Bronchial epithelial cell (primary cell): ENCODE data around the gene EP400. TPM values are rescaled to one million over a fixed set of nuclear protein-coding genes. Genes with fewer than 3 reads are reported as not detected.
"Not testable (repeated sequence)": the region's sequence is repeated elsewhere in the genome, so short reads cannot be mapped to it uniquely, and the experiment has no call there.

Source experiments
- DNase-seq: peaks from one replicate; pipeline ENCODE4 v3.0.0-alpha.2; 2010; ENCODE audit warnings: low read depth
- FAIRE-seq: peaks from 2 replicates; lab custom pipeline; 2011; peaks lifted over from hg19 to GRCh38; lab: Jason Lieb, UNC
- H3K27me3 ChIP-seq: 2 replicates; pipeline ENCODE4 v1.5.1; 2011; ENCODE audit warnings: low read length; ENCODE audit not compliant: control insufficient read depth, insufficient read depth
- H3K36me3 ChIP-seq: 2 replicates; pipeline ENCODE4 v1.5.1; 2011; ENCODE audit warnings: low read length; ENCODE audit not compliant: control insufficient read depth, insufficient read depth
- H3K4me3 ChIP-seq: 2 replicates; pipeline ENCODE4 v1.5.1; 2011; ENCODE audit warnings: mild to moderate bottlenecking, low read depth, low read length, control low read depth
- CTCF ChIP-seq: IDR thresholded peaks from 2 replicates; pipeline ENCODE4 v1.5.1; 2011; ENCODE audit warnings: mild to moderate bottlenecking, moderate library complexity, low read length, control low read depth, inconsistent platforms; ENCODE audit not compliant: insufficient read depth, severe bottlenecking
- total RNA-seq: library from RNA; depleted of rRNA; stranded (reverse); fragments of >200 nt; gene quantifications from 2 replicates; pipeline ENCODE4 v1.2.1, GENCODE V29; 2014

EP400 gene
- total RNA-seq, 1 donor from 2014 or later = 5.8 TPM

- DNase-seq = no peak
- Histone ChIP-seq H3K27me3 (no peaks in the 10 kb centered on the region), H3K36me3 (peaks cover 13% of the 10 kb centered on the region), H3K4me3 (no peak overlapping the region)
- no peak for FAIRE-seq
- TF ChIP-seq CTCF = no peak
Observed at GRCh38 chr12:132078190-132078589, 128.4 kb downstream of the EP400 start.

GRCh38 chr12:132079200-132079599 is 129.5 kb downstream of the EP400 start:
- Histone ChIP-seq H3K4me3 (no peak overlapping the region), H3K36me3 (peaks cover 13% of the 10 kb centered on the region), H3K27me3 (no peaks in the 10 kb centered on the region)
- DNase-seq = no peak
- TF ChIP-seq CTCF = no peak
- FAIRE-seq = no peak

- Histone ChIP-seq H3K36me3 (peaks cover 13% of the 10 kb centered on the region), H3K27me3 (no peaks in the 10 kb centered on the region), H3K4me3 (no peak overlapping the region)
- no peak for TF ChIP-seq CTCF
- no peak for FAIRE-seq
- no peak for DNase-seq
Observed at GRCh38 chr12:132079695-132080094, 130.0 kb downstream of the EP400 start.

GRCh38 chr12:132080515-132080914 is 130.8 kb downstream of the EP400 start:
- not testable (repeated sequence) for DNase-seq, H3K27me3 ChIP-seq, H3K4me3 ChIP-seq, FAIRE-seq, H3K36me3 ChIP-seq

- H3K36me3 ChIP-seq = peaks cover 6% of the 10 kb centered on the region
- DNase-seq (no peak), FAIRE-seq (no peak)
- TF ChIP-seq CTCF = no peak
- H3K4me3 ChIP-seq = no peak overlapping the region
- no peaks in the 10 kb centered on the region for H3K27me3 ChIP-seq
Observed at GRCh38 chr12:132081423-132081822, 131.7 kb downstream of the EP400 start.

- DNase-seq (peak; percentile 1), FAIRE-seq (no peak)
- Histone ChIP-seq H3K27me3 (no peaks in the 10 kb centered on the region), H3K36me3 (no peaks in the 10 kb centered on the region), H3K4me3 (peak overlapping the region; percentile 33)
- no peak for TF ChIP-seq CTCF
Observed at GRCh38 chr12:132083614-132083940, 133.8 kb downstream of the EP400 start.
